WTC11 (cell line): Measurements from ENCODE around the gene SPATA46.

Experiments used
- ATF3 ChIP-seq: sonication (generic); formaldehyde crosslinking; conservative IDR thresholded peaks from 2 replicates; pipeline ENCODE4 v1.8.1; 2022; ENCODE audit warnings: mild to moderate bottlenecking, missing genetic modification reagents
- CTCF ChIP-seq: fragments of 200-600 bp; IDR thresholded peaks from 2 replicates; pipeline ENCODE4 v1.8.0; 2022; ENCODE audit warnings: antibody characterized with exemption
- USF1 ChIP-seq: sonication (generic); formaldehyde crosslinking; IDR thresholded peaks from 2 replicates; pipeline ENCODE4 v1.8.0; 2022; ENCODE audit warnings: mild to moderate bottlenecking, missing genetic modification reagents
- USF2 ChIP-seq: sonication (generic); formaldehyde crosslinking; IDR thresholded peaks from 2 replicates; pipeline ENCODE4 v1.8.1; 2023; ENCODE audit warnings: mild to moderate bottlenecking, missing genetic modification reagents, moderate library complexity

- TF ChIP-seq USF2 (no peak), ATF3 (CRISPR knock-in tag) (no peak), CTCF (no peak), USF1 (CRISPR knock-in tag) (no peak)
Measured at GRCh38 chr1:162368451-162368850, 8.2 kb downstream of the SPATA46 start.
